Retina (tissue), 1 donor: ENCODE measurements around the gene CADM4.
A peak's percentile ranks its signal among the peaks of the same experiment; 100 is the strongest.

ENCODE experiments used
- DNase-seq: peaks from one replicate; pipeline ENCODE4 v3.0.0-alpha.2; 2016

CADM4 gene

GRCh38 chr19:43633520-43633919 is 6.1 kb downstream of the CADM4 start:
- DNase-seq: no peak

GRCh38 chr19:43631491-43631890 is 8.2 kb downstream of the CADM4 start:
- DNase-seq: no peak

- no peak for DNase-seq
Observed at GRCh38 chr19:43628646-43629326, 10.9 kb downstream of the CADM4 start.

GRCh38 chr19:43626838-43627237 is 12.8 kb downstream of the CADM4 start:
- no peak for DNase-seq

GRCh38 chr19:43625918-43626579 is 13.6 kb downstream of the CADM4 start:
- DNase-seq: no peak

- no peak for DNase-seq
Observed at GRCh38 chr19:43624933-43625332, 14.7 kb downstream of the CADM4 start.

- no peak for DNase-seq
Observed at GRCh38 chr19:43623889-43624670, 15.6 kb downstream of the CADM4 start.

- no peak for DNase-seq
Observed at GRCh38 chr19:43622956-43623355, 16.7 kb downstream of the CADM4 start.

- no peak for DNase-seq
Observed at GRCh38 chr19:43622070-43622469, 17.6 kb downstream of the CADM4 start.

GRCh38 chr19:43620061-43621001 is 19.3 kb downstream of the CADM4 start:
- DNase-seq: no peak

- DNase-seq: peak; percentile 98
Observed at GRCh38 chr19:43619262-43620060, 20.2 kb downstream of the CADM4 start, which contains the start of gene ZNF428. TSS of gene ZNF428 (minus strand) at chr19:43619629. CDS start at chr19:43614304, 5,325 bp downstream.

- DNase-seq: no peak
Observed at GRCh38 chr19:43618921-43619261, 20.8 kb downstream of the CADM4 start.

GRCh38 chr19:43616954-43617353 is 22.7 kb downstream of the CADM4 start:
- no peak for DNase-seq

- no peak for DNase-seq
Observed at GRCh38 chr19:43616306-43616705, 23.3 kb downstream of the CADM4 start.

GRCh38 chr19:43612374-43612773 is 27.3 kb downstream of the CADM4 start:
- DNase-seq: no peak

- no peak for DNase-seq
Observed at GRCh38 chr19:43611788-43612187, 27.9 kb downstream of the CADM4 start, which contains the start of gene SRRM5. TSS of gene SRRM5 (plus strand) at chr19:43612088. CDS start at chr19:43612122, 34 bp downstream.

GRCh38 chr19:43610493-43610892 is 29.2 kb downstream of the CADM4 start:
- no peak for DNase-seq

- no peak for DNase-seq
Observed at GRCh38 chr19:43609872-43610271, 29.8 kb downstream of the CADM4 start.

- DNase-seq: no peak
Observed at GRCh38 chr19:43607238-43608205, 32.1 kb downstream of the CADM4 start.

- DNase-seq: no peak
Observed at GRCh38 chr19:43606569-43607229, 33.0 kb downstream of the CADM4 start.
